Omental fat pad (tissue), 4 donors: ENCODE results near the gene FOLR1. TPM values are rescaled to one million over a fixed set of nuclear protein-coding genes. Genes with fewer than 3 reads are reported as not detected.
"Not testable (repeated sequence)": the region's sequence is repeated elsewhere in the genome, so short reads cannot be mapped to it uniquely, and the experiment has no call there.

Source experiments
- ATAC-seq: fragments of 150-250 bp; one replicate; pipeline ENCODE4 v1.9.1; 2016; ENCODE audit warnings: mild to moderate bottlenecking, moderate library complexity; ENCODE audit not compliant: low FRiP score
- DNase-seq: peaks from one replicate; pipeline ENCODE4 v3.0.0-alpha.2; 2019; ENCODE audit warnings: low spot score
- total RNA-seq, 4 donors: library from RNA; depleted of rRNA; stranded (reverse); fragments of >200 nt; gene quantifications; one replicate each; pipeline ENCODE4 v1.1.0, GENCODE V29; 2016
- TF ChIP-seq, protein P1 (sequence below), 3 donors: fragments of 450-650 bp; IDR thresholded peaks; one replicate each; pipeline ENCODE4 v1.5.1; 2016 to 2017; ENCODE audit warnings: antibody characterized with exemption in 3 of 3, mild to moderate bottlenecking in 3 of 3, moderate library complexity in 2 of 3

Gene FOLR1
- not detected for total RNA-seq

GRCh38 chr11:72191961-72192381, at the start of gene FOLR1:
Gene FOLR1, plus strand, starts transcription at chr11:72192140. Its CDS starts 34 bp downstream, at chr11:72192174.
- ATAC-seq (no peak), DNase-seq (no peak)
- TF ChIP-seq, protein P1, sequence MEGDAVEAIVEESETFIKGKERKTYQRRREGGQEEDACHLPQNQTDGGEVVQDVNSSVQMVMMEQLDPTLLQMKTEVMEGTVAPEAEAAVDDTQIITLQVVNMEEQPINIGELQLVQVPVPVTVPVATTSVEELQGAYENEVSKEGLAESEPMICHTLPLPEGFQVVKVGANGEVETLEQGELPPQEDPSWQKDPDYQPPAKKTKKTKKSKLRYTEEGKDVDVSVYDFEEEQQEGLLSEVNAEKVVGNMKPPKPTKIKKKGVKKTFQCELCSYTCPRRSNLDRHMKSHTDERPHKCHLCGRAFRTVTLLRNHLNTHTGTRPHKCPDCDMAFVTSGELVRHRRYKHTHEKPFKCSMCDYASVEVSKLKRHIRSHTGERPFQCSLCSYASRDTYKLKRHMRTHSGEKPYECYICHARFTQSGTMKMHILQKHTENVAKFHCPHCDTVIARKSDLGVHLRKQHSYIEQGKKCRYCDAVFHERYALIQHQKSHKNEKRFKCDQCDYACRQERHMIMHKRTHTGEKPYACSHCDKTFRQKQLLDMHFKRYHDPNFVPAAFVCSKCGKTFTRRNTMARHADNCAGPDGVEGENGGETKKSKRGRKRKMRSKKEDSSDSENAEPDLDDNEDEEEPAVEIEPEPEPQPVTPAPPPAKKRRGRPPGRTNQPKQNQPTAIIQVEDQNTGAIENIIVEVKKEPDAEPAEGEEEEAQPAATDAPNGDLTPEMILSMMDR (IDR thresholded peaks at IDR 0.05), result no peak

DNA sequence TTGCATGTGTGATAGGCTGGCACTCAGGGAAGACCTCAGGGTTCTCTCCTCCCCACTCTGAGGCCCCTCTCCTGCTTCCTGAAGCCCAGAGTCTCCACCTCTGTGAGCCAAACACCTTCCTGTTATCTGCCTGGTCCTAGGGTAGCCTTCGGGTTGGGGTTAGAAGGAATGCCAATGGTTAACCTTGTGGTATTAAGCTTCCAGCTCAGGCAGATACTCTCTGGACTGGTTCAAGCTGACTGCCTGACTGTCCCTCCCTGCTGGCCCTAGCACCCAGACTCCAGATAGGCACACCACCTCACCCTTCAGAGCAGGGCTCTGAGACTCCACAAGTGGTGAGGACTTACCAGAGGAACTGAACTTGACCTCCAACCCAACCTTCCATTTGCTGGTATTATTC, 49.4 kb upstream of the FOLR1 start:
- not testable (repeated sequence) for ATAC-seq, DNase-seq

GRCh38 chr11:72144807-72145565, 47.0 kb upstream of the FOLR1 start:
- no peak for ATAC-seq

GRCh38 chr11:72146625-72147024, 45.3 kb upstream of the FOLR1 start:
- TF ChIP-seq, protein P1 (IDR thresholded peaks at IDR 0.05), result no peak
- no peak for ATAC-seq
- no peak for DNase-seq

More at GRCh38 chr11:72144807-72145565, 47.0 kb upstream of the FOLR1 start:
- TF ChIP-seq, protein P1 (IDR thresholded peaks at IDR 0.05), result no peak
- DNase-seq, result no peak

- TF ChIP-seq, protein P1 (IDR thresholded peaks at IDR 0.05), result no peak
- ATAC-seq (no peak), DNase-seq (no peak)
These were observed 41.1 kb upstream of the FOLR1 start for GRCh38 chr11:72150882-72151281.

- DNase-seq, ATAC-seq: not testable (repeated sequence)
These were observed 38.1 kb upstream of the FOLR1 start for GRCh38 chr11:72153874-72154273.

DNA sequence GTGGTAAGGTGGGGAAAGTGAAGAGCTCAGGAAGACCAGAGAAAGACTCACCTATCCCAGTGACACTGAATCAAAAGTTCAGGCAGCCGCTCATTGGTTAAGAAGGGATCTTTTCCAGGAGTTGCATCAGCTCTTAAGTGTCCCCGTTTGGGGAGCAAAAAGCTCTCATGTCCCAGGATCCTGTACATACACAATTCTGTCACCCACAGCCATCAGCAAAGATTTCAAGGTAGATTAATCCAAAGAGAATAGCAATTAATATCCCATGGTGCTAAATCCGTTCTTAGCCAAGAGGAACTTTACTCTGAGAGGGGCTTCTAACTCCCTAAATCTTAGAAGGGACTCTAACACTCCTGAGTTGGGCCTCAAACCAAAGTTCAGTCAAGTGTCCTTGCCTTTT, 37.1 kb upstream of the FOLR1 start:
- DNase-seq, result no peak
- TF ChIP-seq, protein P1 (IDR thresholded peaks at IDR 0.05), result no peak
- no peak for ATAC-seq

GRCh38 chr11:72155751-72156150, 36.2 kb upstream of the FOLR1 start:
- DNase-seq, result no peak
- TF ChIP-seq, protein P1 (IDR thresholded peaks at IDR 0.05), result no peak
- ATAC-seq, result no peak
